ENCODE results near the gene FIGNL1. TPM values are rescaled to one million over a fixed set of nuclear protein-coding genes. Genes with fewer than 3 reads are reported as not detected.

Gene FIGNL1
- total RNA-seq, 2 donors from 2014 or later = 28.0 to 38.2 TPM

DNA sequence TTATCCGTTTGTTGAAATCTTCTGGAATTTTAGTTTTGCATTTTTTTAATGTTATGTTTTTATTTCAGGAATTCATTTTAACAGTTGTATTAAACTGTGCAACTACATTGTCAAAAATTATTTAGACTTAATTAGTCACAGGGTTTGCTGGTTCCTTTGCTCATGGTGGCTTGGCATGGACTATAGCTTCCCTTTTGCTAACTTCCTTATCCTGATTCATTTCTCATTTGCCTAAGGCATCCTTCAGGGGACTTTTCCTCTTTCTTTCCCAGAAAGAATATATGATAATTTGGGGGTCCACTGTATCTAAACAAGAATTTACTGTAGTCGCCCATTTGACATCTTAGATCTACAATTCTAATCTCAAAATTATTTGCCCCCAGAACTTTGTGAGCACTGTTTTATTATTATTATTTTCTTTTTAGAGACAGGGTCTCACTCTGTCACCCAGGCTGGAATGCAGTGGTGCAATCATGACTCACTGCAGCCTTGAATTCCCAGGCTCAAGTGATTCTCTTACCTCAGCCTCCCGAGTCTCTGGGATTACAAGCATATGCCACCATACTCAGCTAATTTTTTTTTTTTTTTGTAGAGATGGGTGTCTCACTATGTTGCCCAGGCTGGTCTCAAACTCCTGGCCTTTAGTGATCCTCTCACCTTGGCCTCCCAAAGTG lies 13.9 kb downstream of the FIGNL1 start:
- Mint-ChIP-seq H3K27me3 (ENCODE audit: insufficient read depth) (no peaks in the 10 kb centered on the region), H3K4me1 (no peaks in the 10 kb centered on the region), H3K4me3 (no peak overlapping the region), H3K36me3 (ENCODE audit: low read depth) (peaks cover 21% of the 10 kb centered on the region), H3K27ac (no peak overlapping the region), H3K9me3 (no peaks in the 10 kb centered on the region)
- TF ChIP-seq, protein P1, sequence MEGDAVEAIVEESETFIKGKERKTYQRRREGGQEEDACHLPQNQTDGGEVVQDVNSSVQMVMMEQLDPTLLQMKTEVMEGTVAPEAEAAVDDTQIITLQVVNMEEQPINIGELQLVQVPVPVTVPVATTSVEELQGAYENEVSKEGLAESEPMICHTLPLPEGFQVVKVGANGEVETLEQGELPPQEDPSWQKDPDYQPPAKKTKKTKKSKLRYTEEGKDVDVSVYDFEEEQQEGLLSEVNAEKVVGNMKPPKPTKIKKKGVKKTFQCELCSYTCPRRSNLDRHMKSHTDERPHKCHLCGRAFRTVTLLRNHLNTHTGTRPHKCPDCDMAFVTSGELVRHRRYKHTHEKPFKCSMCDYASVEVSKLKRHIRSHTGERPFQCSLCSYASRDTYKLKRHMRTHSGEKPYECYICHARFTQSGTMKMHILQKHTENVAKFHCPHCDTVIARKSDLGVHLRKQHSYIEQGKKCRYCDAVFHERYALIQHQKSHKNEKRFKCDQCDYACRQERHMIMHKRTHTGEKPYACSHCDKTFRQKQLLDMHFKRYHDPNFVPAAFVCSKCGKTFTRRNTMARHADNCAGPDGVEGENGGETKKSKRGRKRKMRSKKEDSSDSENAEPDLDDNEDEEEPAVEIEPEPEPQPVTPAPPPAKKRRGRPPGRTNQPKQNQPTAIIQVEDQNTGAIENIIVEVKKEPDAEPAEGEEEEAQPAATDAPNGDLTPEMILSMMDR (conservative IDR thresholded peaks at IDR 0.05) = no peak
- no peak for DNase-seq
- peaks cover 6% of the 10 kb centered on the region for H3K36me3 ChIP-seq (ENCODE audit: control insufficient read depth, insufficient read depth, low read length)
- H3K9ac ChIP-seq (ENCODE audit: extremely low read depth, low read length, poor library complexity, severe bottlenecking) = no peak overlapping the region
- peaks cover 6% of the 10 kb centered on the region for H3K9me3 ChIP-seq (ENCODE audit: control insufficient read depth, low read length)
- no peak overlapping the region for H3K27ac ChIP-seq (ENCODE audit: low read depth, low read length)
- H3K4me1 ChIP-seq (ENCODE audit: control insufficient read depth, insufficient read depth, low read length) = no peaks in the 10 kb centered on the region
- H3K4me3 ChIP-seq (ENCODE audit: low read length) = no peak overlapping the region
- WGBS, 2 experiments (ENCODE audit: insufficient coverage in 1 of 2, insufficient read length in 1 of 2) = 80 to 92% methylated on average over 1 to 2 of the region's 3 CpGs
- H3K27me3 ChIP-seq (ENCODE audit: control insufficient read depth, insufficient read depth, low read length, poor library complexity, severe bottlenecking) = no peaks in the 10 kb centered on the region

DNA sequence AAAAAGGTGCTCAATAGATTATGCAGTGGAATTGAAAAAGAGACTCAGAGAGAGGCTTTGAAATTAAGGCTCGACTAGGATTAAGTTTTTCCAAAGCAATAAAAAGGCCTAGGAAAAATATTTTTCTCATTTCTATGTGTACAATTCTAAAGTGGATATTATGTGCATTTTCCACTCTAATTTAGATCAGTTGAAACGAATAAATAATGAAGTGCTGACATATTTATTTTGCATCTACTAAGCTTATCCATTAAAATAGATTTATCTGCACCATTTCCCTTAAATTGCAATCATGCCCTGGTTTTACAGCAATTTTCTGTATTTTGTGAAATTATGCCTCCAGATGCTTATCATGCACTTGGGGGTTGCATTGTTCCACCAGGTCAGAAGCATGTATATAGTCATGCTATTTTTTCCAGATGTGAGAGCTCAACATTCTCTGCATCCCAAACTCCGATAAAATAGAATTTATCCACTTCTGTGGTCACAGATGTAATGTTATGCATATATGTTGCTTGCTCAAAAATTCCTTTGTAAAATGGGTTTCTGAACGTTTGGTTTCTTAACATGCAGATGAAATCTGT lies 18.3 kb downstream of the FIGNL1 start:
- TF ChIP-seq, protein P1 (conservative IDR thresholded peaks at IDR 0.05) = no peak
- Histone ChIP-seq H3K9me3 (ENCODE audit: control insufficient read depth, low read length) (no peaks in the 10 kb centered on the region), H3K4me3 (ENCODE audit: low read length) (no peak overlapping the region), H3K36me3 (ENCODE audit: control insufficient read depth, insufficient read depth, low read length) (no peaks in the 10 kb centered on the region), H3K9ac (ENCODE audit: extremely low read depth, low read length, poor library complexity, severe bottlenecking) (no peak overlapping the region), H3K27me3 (ENCODE audit: control insufficient read depth, insufficient read depth, low read length, poor library complexity, severe bottlenecking) (no peaks in the 10 kb centered on the region), H3K4me1 (ENCODE audit: control insufficient read depth, insufficient read depth, low read length) (peaks cover 6% of the 10 kb centered on the region), H3K27ac (ENCODE audit: low read depth, low read length) (no peak overlapping the region)
- Mint-ChIP-seq H3K9me3 (no peaks in the 10 kb centered on the region), H3K27ac (no peak overlapping the region), H3K27me3 (ENCODE audit: insufficient read depth) (no peaks in the 10 kb centered on the region), H3K36me3 (ENCODE audit: low read depth) (peaks cover 2% of the 10 kb centered on the region), H3K4me1 (peaks cover 15% of the 10 kb centered on the region), H3K4me3 (no peak overlapping the region)
- 76 to 83% methylated on average over 2 to 3 of the region's 4 CpGs for WGBS, 2 experiments (ENCODE audit: insufficient coverage in 1 of 2, insufficient read length in 1 of 2)
- DNase-seq = no peak

DNA sequence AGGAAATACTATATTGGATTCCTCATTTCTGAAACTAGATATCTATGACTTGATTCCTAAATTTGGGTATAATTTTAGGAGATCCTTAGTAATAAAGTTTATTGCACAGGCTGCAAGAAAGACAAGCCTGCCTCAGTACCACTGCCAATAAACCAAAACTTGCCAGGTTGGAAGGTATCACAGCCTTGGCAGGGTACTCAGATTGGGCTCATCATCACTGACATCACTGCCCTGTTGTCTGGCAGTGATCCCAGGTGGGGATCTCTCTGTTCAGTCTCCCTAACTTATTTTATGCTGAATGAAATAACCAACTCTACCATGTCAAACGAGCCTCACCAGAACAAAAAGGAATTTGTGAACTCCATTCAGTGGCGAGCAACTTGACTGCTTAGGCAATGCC lies 18.8 kb downstream of the FIGNL1 start:
- H3K27ac ChIP-seq (ENCODE audit: low read depth, low read length) = no peak overlapping the region
- Mint-ChIP-seq H3K4me3 (no peak overlapping the region), H3K27ac (no peak overlapping the region), H3K9me3 (no peaks in the 10 kb centered on the region), H3K36me3 (ENCODE audit: low read depth) (no peaks in the 10 kb centered on the region), H3K27me3 (ENCODE audit: insufficient read depth) (no peaks in the 10 kb centered on the region), H3K4me1 (peaks cover 18% of the 10 kb centered on the region)
- H3K27me3 ChIP-seq (ENCODE audit: control insufficient read depth, insufficient read depth, low read length, poor library complexity, severe bottlenecking) = no peaks in the 10 kb centered on the region
- H3K36me3 ChIP-seq (ENCODE audit: control insufficient read depth, insufficient read depth, low read length) = no peaks in the 10 kb centered on the region
- no peak for DNase-seq
- H3K9me3 ChIP-seq (ENCODE audit: control insufficient read depth, low read length) = no peaks in the 10 kb centered on the region
- 73 to 84% methylated on average over 2 of the region's 2 CpGs for WGBS, 2 experiments (ENCODE audit: insufficient coverage in 1 of 2, insufficient read length in 1 of 2)
- H3K4me3 ChIP-seq (ENCODE audit: low read length) = no peak overlapping the region
- H3K9ac ChIP-seq (ENCODE audit: extremely low read depth, low read length, poor library complexity, severe bottlenecking) = no peak overlapping the region
- H3K4me1 ChIP-seq (ENCODE audit: control insufficient read depth, insufficient read depth, low read length) = peaks cover 6% of the 10 kb centered on the region
- TF ChIP-seq, protein P1 (conservative IDR thresholded peaks at IDR 0.05) = no peak
